ENCODE results near the gene EPHB2.

EPHB2 gene

GRCh38 chr1:22869325-22869724, 158.7 kb downstream of the EPHB2 start:
- Histone ChIP-seq H3K36me3 (ENCODE audit: control insufficient read depth, insufficient read depth, low read length) (no peaks in the 10 kb centered on the region), H3K4me3 (replicated peaks; ENCODE audit: low read depth, low read length) (no peak overlapping the region), H3K27me3 (replicated peaks; ENCODE audit: control insufficient read depth, insufficient read depth, low read length) (no peaks in the 10 kb centered on the region; the same call in none of the 2 replicates)
- TF ChIP-seq, protein P1, sequence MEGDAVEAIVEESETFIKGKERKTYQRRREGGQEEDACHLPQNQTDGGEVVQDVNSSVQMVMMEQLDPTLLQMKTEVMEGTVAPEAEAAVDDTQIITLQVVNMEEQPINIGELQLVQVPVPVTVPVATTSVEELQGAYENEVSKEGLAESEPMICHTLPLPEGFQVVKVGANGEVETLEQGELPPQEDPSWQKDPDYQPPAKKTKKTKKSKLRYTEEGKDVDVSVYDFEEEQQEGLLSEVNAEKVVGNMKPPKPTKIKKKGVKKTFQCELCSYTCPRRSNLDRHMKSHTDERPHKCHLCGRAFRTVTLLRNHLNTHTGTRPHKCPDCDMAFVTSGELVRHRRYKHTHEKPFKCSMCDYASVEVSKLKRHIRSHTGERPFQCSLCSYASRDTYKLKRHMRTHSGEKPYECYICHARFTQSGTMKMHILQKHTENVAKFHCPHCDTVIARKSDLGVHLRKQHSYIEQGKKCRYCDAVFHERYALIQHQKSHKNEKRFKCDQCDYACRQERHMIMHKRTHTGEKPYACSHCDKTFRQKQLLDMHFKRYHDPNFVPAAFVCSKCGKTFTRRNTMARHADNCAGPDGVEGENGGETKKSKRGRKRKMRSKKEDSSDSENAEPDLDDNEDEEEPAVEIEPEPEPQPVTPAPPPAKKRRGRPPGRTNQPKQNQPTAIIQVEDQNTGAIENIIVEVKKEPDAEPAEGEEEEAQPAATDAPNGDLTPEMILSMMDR (IDR thresholded peaks at IDR 0.05; ENCODE audit: insufficient read depth, low read length, poor library complexity, severe bottlenecking) = no peak
- no peak for DNase-seq (ENCODE audit: extremely low read depth, insufficient read length)

GRCh38 chr1:22870201-22870871, 159.7 kb downstream of the EPHB2 start:
- TF ChIP-seq, protein P1 (IDR thresholded peaks at IDR 0.05; ENCODE audit: insufficient read depth, low read length, poor library complexity, severe bottlenecking) = no peak
- Histone ChIP-seq H3K4me3 (replicated peaks; ENCODE audit: low read depth, low read length) (no peak overlapping the region), H3K27me3 (replicated peaks; ENCODE audit: control insufficient read depth, insufficient read depth, low read length) (no peaks in the 10 kb centered on the region; the same call in none of the 2 replicates), H3K36me3 (ENCODE audit: control insufficient read depth, insufficient read depth, low read length) (no peaks in the 10 kb centered on the region)
- no peak for DNase-seq (ENCODE audit: extremely low read depth, insufficient read length)

- no peaks in the 10 kb centered on the region for H3K36me3 ChIP-seq (ENCODE audit: control insufficient read depth, insufficient read depth, low read length)
- no peaks in the 10 kb centered on the region; the same call in none of the 2 replicates for H3K27me3 ChIP-seq (replicated peaks; ENCODE audit: control insufficient read depth, insufficient read depth, low read length)
- DNase-seq (ENCODE audit: extremely low read depth, insufficient read length) = no peak
Observed at GRCh38 chr1:22872981-22873664, 162.5 kb downstream of the EPHB2 start.

DNA sequence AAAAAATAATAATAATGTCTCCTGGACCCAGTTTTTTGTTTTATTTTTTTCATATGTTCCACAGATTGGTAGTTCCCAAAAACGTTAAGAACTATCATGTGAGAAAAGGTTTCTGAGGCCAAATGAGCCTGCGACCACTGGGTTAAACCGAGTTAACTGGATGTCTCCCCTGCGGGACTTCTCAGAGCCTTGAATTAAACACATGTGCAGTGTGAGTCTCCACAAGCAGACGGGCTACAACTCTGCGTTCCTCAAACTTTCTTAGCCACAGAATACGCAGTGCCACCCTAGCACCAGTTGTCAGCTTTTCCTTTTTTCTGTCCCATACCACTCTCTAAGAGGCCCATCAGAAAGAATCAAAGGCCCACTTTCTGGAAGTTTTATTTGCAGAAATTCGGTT, 164.1 kb downstream of the EPHB2 start:
- TF ChIP-seq, protein P1 (IDR thresholded peaks at IDR 0.05; ENCODE audit: insufficient read depth, low read length, poor library complexity, severe bottlenecking) = no peak
- DNase-seq (ENCODE audit: extremely low read depth, insufficient read length) = no peak
- H3K36me3 ChIP-seq (ENCODE audit: control insufficient read depth, insufficient read depth, low read length) = no peaks in the 10 kb centered on the region
- H3K4me3 ChIP-seq (replicated peaks; ENCODE audit: low read depth, low read length) = no peak overlapping the region
- no peaks in the 10 kb centered on the region; the same call in none of the 2 replicates for H3K27me3 ChIP-seq (replicated peaks; ENCODE audit: control insufficient read depth, insufficient read depth, low read length)

More at GRCh38 chr1:22872981-22873664, 162.5 kb downstream of the EPHB2 start:
- H3K4me3 ChIP-seq (replicated peaks; ENCODE audit: low read depth, low read length) = no peak overlapping the region
- TF ChIP-seq, protein P1 (IDR thresholded peaks at IDR 0.05; ENCODE audit: insufficient read depth, low read length, poor library complexity, severe bottlenecking) = no peak

DNA sequence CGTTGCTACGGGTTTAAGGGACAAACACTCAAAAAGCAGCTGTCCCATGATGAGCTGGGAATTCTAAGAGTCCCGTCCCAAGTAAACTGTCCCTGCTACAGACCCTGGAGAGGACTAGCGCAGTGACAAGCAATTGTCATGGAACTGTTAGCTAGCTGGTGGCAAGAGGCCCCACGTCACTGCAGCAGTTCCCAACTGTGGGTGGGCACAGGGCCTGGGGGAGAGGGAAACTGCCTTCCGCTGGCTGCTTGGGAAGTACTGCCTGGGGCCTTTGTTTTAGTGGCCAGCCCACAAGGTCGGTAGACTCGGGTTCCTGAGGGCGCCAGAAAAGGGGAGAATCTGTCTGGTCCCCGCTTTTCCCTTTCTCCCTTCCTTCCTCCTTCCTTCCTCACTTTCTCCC, 164.6 kb downstream of the EPHB2 start:
- Histone ChIP-seq H3K36me3 (ENCODE audit: control insufficient read depth, insufficient read depth, low read length) (no peaks in the 10 kb centered on the region), H3K4me3 (replicated peaks; ENCODE audit: low read depth, low read length) (no peak overlapping the region), H3K27me3 (replicated peaks; ENCODE audit: control insufficient read depth, insufficient read depth, low read length) (no peaks in the 10 kb centered on the region; the same call in none of the 2 replicates)
- DNase-seq (ENCODE audit: extremely low read depth, insufficient read length) = no peak
- TF ChIP-seq, protein P1 (IDR thresholded peaks at IDR 0.05; ENCODE audit: insufficient read depth, low read length, poor library complexity, severe bottlenecking) = no peak

Measured in GM06990 (cell line).